Stomach (tissue), 4 donors: Measurements from ENCODE around the gene UCK2.

Source experiments
- POLR2A ChIP-seq, 4 donors: fragments of 450-650 bp; IDR thresholded peaks; one replicate each; pipeline ENCODE4 v1.6.1; 2016; ENCODE audit warnings: antibody characterized with exemption in 4 of 4, control low read depth in 2 of 4, mild to moderate bottlenecking in 1 of 4, moderate library complexity in 1 of 4
- POLR2AphosphoS5 ChIP-seq, 3 donors: sonication (generic); formaldehyde crosslinking; IDR thresholded peaks; one replicate each; pipeline ENCODE4 v1.6.1; 2016; ENCODE audit warnings: antibody characterized with exemption in 3 of 3
- TF ChIP-seq, protein P1 (sequence below), 7 experiments: fragments of 450-650 bp in 4 of 7; fragments of 200-600 bp in 3 of 7; sonication (generic) in 3 of 7; IDR thresholded peaks; one replicate each; pipeline ENCODE4 v1.5.1; 2016 to 2019; ENCODE audit warnings: antibody characterized with exemption in 7 of 7, control low read depth in 2 of 7, mild to moderate bottlenecking in 1 of 7

- no peak for TF ChIP-seq POLR2A (IDR thresholded peaks at IDR 0.05)
- TF ChIP-seq, protein P1, sequence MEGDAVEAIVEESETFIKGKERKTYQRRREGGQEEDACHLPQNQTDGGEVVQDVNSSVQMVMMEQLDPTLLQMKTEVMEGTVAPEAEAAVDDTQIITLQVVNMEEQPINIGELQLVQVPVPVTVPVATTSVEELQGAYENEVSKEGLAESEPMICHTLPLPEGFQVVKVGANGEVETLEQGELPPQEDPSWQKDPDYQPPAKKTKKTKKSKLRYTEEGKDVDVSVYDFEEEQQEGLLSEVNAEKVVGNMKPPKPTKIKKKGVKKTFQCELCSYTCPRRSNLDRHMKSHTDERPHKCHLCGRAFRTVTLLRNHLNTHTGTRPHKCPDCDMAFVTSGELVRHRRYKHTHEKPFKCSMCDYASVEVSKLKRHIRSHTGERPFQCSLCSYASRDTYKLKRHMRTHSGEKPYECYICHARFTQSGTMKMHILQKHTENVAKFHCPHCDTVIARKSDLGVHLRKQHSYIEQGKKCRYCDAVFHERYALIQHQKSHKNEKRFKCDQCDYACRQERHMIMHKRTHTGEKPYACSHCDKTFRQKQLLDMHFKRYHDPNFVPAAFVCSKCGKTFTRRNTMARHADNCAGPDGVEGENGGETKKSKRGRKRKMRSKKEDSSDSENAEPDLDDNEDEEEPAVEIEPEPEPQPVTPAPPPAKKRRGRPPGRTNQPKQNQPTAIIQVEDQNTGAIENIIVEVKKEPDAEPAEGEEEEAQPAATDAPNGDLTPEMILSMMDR (IDR thresholded peaks at IDR 0.05) = no peak
- TF ChIP-seq POLR2AphosphoS5 (IDR thresholded peaks at IDR 0.05) = peak in 1 of 3 donors; percentile 50
Observed at GRCh38 chr1:165875171-165875570, 47.8 kb downstream of the UCK2 start.
